A549 (cell line): ENCODE data around the gene SHANK3. TPM values are rescaled to one million over a fixed set of nuclear protein-coding genes. Genes with fewer than 3 reads are reported as not detected.

Source experiments
- ATAC-seq, 2 experiments: fragments of 200-7000 bp in 1 of 2; fragments of >200 bp in 1 of 2; cut with Nextera tagmentation in 1 of 2; cut with Tn5 transposase in 1 of 2; 3 replicates each; pipeline versions ENCODE4 v1.8.0 to v1.9.1; 2018 to 2020; ENCODE audit warnings: mild to moderate bottlenecking in 1 of 2, moderate library complexity in 1 of 2
- CTCF ChIA-PET: fragments of 300-600 bp; sonication (Branson Sonifier 250); formaldehyde crosslinking; extraction: SDS; loops from one replicate; lab custom pipeline; 2021; ENCODE audit warnings: antibody characterized with exemption, inconsistent platforms; lab: Yijun Ruan, JAX
- POLR2A ChIA-PET: fragments of 350-600 bp; formaldehyde crosslinking; extraction: SDS; loops from one replicate; lab custom pipeline; 2021; ENCODE audit warnings: antibody characterized with exemption, inconsistent platforms; lab: Yijun Ruan, JAX
- DNase-seq, 2 experiments: peaks; one replicate each; pipeline versions ENCODE4 v3.0.0 to v3.0.0-alpha.2; 2011 to 2016; ENCODE audit warnings: low read depth in 1 of 2, low spot score in 1 of 2
- FAIRE-seq: peaks from 2 replicates; lab custom pipeline; 2011; peaks lifted over from hg19 to GRCh38; lab: Jason Lieb, UNC
- H3K27ac ChIP-seq, 2 experiments: fragments of >200 bp; sonication (Bioruptor Twin); formaldehyde crosslinking; 3 replicates each; pipeline ENCODE4 v1.5.1; 2016 to 2017
- H3K4me1 ChIP-seq: fragments of >200 bp; sonication (Bioruptor Twin); formaldehyde crosslinking; 3 replicates; pipeline ENCODE4 v1.6.1; 2016
- H3K4me2 ChIP-seq: fragments of >200 bp; sonication (Bioruptor Twin); formaldehyde crosslinking; 3 replicates; pipeline ENCODE4 v1.6.1; 2016
- H3K4me3 ChIP-seq: fragments of >200 bp; sonication (Bioruptor Twin); formaldehyde crosslinking; 3 replicates; pipeline ENCODE4 v1.5.1; 2016
- H3K9me3 ChIP-seq: fragments of >200 bp; sonication (Bioruptor Twin); formaldehyde crosslinking; 3 replicates; pipeline ENCODE4 v1.6.1; 2016
- CHD2 ChIP-seq: fragments of 150-350 bp; IDR thresholded peaks from 2 replicates; pipeline ENCODE4 v1.6.1; 2014; ENCODE audit warnings: low read length; ENCODE audit not compliant: partially characterized antibody
- CHD4 ChIP-seq: fragments of 200-600 bp; sonication (generic); IDR thresholded peaks from 2 replicates; pipeline ENCODE4 v1.6.1; 2016; ENCODE audit warnings: antibody characterized with exemption, mild to moderate bottlenecking, borderline replicate concordance
- EHMT2 ChIP-seq: fragments of 200-600 bp; sonication (generic); IDR thresholded peaks from 2 replicates; pipeline ENCODE4 v1.6.1; 2016; ENCODE audit warnings: antibody characterized with exemption, low read depth, mild to moderate bottlenecking, moderate library complexity
- FOSL2 ChIP-seq, 2 experiments: fragments of 450-650 bp in 1 of 2; fragments of >200 bp in 1 of 2; sonication (Bioruptor Twin) in 1 of 2; formaldehyde crosslinking; IDR thresholded peaks; 2 replicates each; pipeline versions ENCODE4 v1.5.0 to v1.6.1; 2016 to 2020; ENCODE audit warnings: mild to moderate bottlenecking in 1 of 2, moderate library complexity in 1 of 2
- HES2 ChIP-seq: fragments of >200 bp; sonication (Bioruptor Twin); formaldehyde crosslinking; IDR thresholded peaks from 2 replicates; pipeline ENCODE4 v1.6.1; 2016
- HOXA7 ChIP-seq: fragments of 250-450 bp; sonication (Bioruptor Pico); IDR thresholded peaks from 2 replicates; pipeline ENCODE4 v1.5.0; 2020; ENCODE audit warnings: mild to moderate bottlenecking, moderate library complexity
- HOXB13 ChIP-seq: fragments of 250-450 bp; sonication (Bioruptor Pico); IDR thresholded peaks from 2 replicates; pipeline ENCODE4 v1.5.0; 2020; ENCODE audit warnings: low read depth, mild to moderate bottlenecking, moderate library complexity
- JUN ChIP-seq, 2 experiments: fragments of >200 bp; sonication (Bioruptor Twin); formaldehyde crosslinking; IDR thresholded peaks; 2 replicates in 1 of 2; 3 replicates in 1 of 2; pipeline ENCODE4 v1.6.1; 2016 to 2017
- KDM1A ChIP-seq: fragments of 200-600 bp; sonication (generic); IDR thresholded peaks from 2 replicates; pipeline ENCODE4 v1.6.1; 2016; ENCODE audit warnings: low read depth, mild to moderate bottlenecking
- KDM5A ChIP-seq: fragments of 200-600 bp; sonication (generic); IDR thresholded peaks from 2 replicates; pipeline ENCODE4 v1.6.1; 2016; ENCODE audit warnings: antibody characterized with exemption, mild to moderate bottlenecking
- MAFK ChIP-seq: fragments of 450-650 bp; IDR thresholded peaks from 2 replicates; pipeline ENCODE4 v1.6.1; 2014; ENCODE audit not compliant: partially characterized antibody
- MYC ChIP-seq: IDR thresholded peaks from 2 replicates; pipeline ENCODE4 v1.6.1; 2012; ENCODE audit warnings: mild to moderate bottlenecking, inconsistent platforms, low read length, improper control_type of control experiment, borderline replicate concordance
- RAD21 ChIP-seq, 2 experiments: fragments of >200 bp in 1 of 2; sonication (Bioruptor Twin) in 1 of 2; formaldehyde crosslinking in 1 of 2; IDR thresholded peaks in 1 of 2; conservative IDR thresholded peaks in 1 of 2; 2 replicates in 1 of 2; 3 replicates in 1 of 2; pipeline ENCODE4 v1.6.1; 2012 to 2018; ENCODE audit warnings: inconsistent platforms in 1 of 2
- RARB ChIP-seq: fragments of 250-450 bp; sonication (Bioruptor Pico); IDR thresholded peaks from 2 replicates; pipeline ENCODE4 v1.8.0; 2021; ENCODE audit warnings: mild to moderate bottlenecking, moderate library complexity
- RCOR1 ChIP-seq: fragments of 150-350 bp; IDR thresholded peaks from 2 replicates; pipeline ENCODE4 v1.6.1; 2014; ENCODE audit warnings: antibody characterized with exemption, low read length, low read depth
- RNF2 ChIP-seq: fragments of 200-600 bp; sonication (generic); IDR thresholded peaks from 2 replicates; pipeline ENCODE4 v1.6.1; 2016; ENCODE audit warnings: low read depth, mild to moderate bottlenecking, antibody characterized with exemption, moderate library complexity, borderline replicate concordance
- USF2 ChIP-seq: fragments of 450-650 bp; IDR thresholded peaks from 2 replicates; pipeline ENCODE4 v1.6.1; 2014; ENCODE audit warnings: antibody characterized with exemption
- ZC3H11A ChIP-seq: fragments of 450-650 bp; IDR thresholded peaks from 2 replicates; pipeline ENCODE4 v1.6.1; 2014; ENCODE audit warnings: antibody characterized with exemption, mild to moderate bottlenecking
- ZSCAN20 ChIP-seq: fragments of 250-450 bp; sonication (Bioruptor Pico); IDR thresholded peaks from 2 replicates; pipeline ENCODE4 v1.8.0; 2022; ENCODE audit warnings: mild to moderate bottlenecking, moderate library complexity
- WGBS: methylation state at CpG from one replicate; pipeline ENCODE4 v1.1.6; 2017; ENCODE audit errors: missing lambda C conversion rate; 5-methylcytosine and 5-hydroxymethylcytosine counted together
- polyA plus RNA-seq, 4 experiments: library from polyadenylated mRNA; depleted of rRNA in 3 of 4; stranded (reverse); fragments of >200 nt; fragmentation: RNase III in 1 of 4; extraction: RNeasy Plus Mini Kit Qiagen cat#74134 plus additional on column Dnase treatment in 1 of 4; gene quantifications; 2 replicates in 3 of 4; 3 replicates in 1 of 4; pipeline ENCODE4 v1.2.3, GENCODE V29; 2011 to 2017
- TF ChIP-seq, protein P1 (sequence below): IDR thresholded peaks from 2 replicates; pipeline ENCODE4 v1.6.1; 2012
- TF ChIP-seq, protein P2 (sequence below): fragments of 250-450 bp; sonication (Bioruptor Pico); IDR thresholded peaks from 2 replicates; pipeline ENCODE4 v1.5.0; 2021; ENCODE audit warnings: mild to moderate bottlenecking, moderate library complexity, borderline replicate concordance

Gene SHANK3
- polyA plus RNA-seq, 2 of the 4 experiments (the other 2 are of a cell fraction), result 0.53 to 2.4 TPM

- no peak for ATAC-seq
- TF ChIP-seq USF2 (no peak), ZSCAN20 (CRISPR knock-in tag) (no peak)
- Histone ChIP-seq H3K4me2 (no peak overlapping the region), H3K27ac (no peak overlapping the region), H3K4me1 (0 out of 3 replicates have a peak, but pooled peaks cover 3% of the 10 kb centered on the region), H3K4me3 (no peak overlapping the region), H3K9me3 (no peaks in the 10 kb centered on the region)
- CTCF ChIA-PET, result interaction anchor here (0.9 kb wide), 2 partner anchors 27 to 34 kb away, joined by 3 to 4 read pairs; no protein-coding TSS in a partner anchor
- no peak for FAIRE-seq
- 89% methylated on average over 12 of the region's 12 CpGs for WGBS
- POLR2A ChIA-PET, result no interaction called here
- DNase-seq, result no peak
Observed at GRCh38 chr22:50698546-50698945, 25.9 kb downstream of the SHANK3 start.

- Histone ChIP-seq H3K9me3 (no peaks in the 10 kb centered on the region), H3K4me2 (no peak overlapping the region), H3K4me3 (no peak overlapping the region), H3K4me1 (0 out of 3 replicates have a peak, but pooled peaks cover 3% of the 10 kb centered on the region), H3K27ac (no peak overlapping the region)
- TF ChIP-seq KDM1A, result no peak
- TF ChIP-seq EHMT2, result no peak
- no peak for TF ChIP-seq RNF2
- TF ChIP-seq RCOR1, result no peak
- TF ChIP-seq MYC, result no peak
- no peak for TF ChIP-seq MAFK
- TF ChIP-seq KDM5A, result no peak
- TF ChIP-seq, protein P1, sequence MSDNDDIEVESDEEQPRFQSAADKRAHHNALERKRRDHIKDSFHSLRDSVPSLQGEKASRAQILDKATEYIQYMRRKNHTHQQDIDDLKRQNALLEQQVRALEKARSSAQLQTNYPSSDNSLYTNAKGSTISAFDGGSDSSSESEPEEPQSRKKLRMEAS, result no peak
- TF ChIP-seq HOXB13 (CRISPR knock-in tag), result no peak
- no peak for TF ChIP-seq RARB (CRISPR knock-in tag)
- no peak for TF ChIP-seq HOXA7 (CRISPR knock-in tag)
- TF ChIP-seq CHD4, result no peak
- no peak for TF ChIP-seq CHD2
- TF ChIP-seq HES2, result no peak
- TF ChIP-seq FOSL2 (IDR thresholded peaks at IDR 0.05), result no peak
- no peak for TF ChIP-seq FOSL2 (CRISPR knock-in tag; IDR thresholded peaks at IDR 0.05)
- TF ChIP-seq JUN (IDR thresholded peaks at IDR 0.05), result no peak
- TF ChIP-seq RAD21 (conservative IDR thresholded peaks at IDR 0.05 in 1 of 2, IDR thresholded peaks at IDR 0.05 in 1 of 2), result no peak
- no peak for TF ChIP-seq ZSCAN20 (CRISPR knock-in tag)
- TF ChIP-seq, protein P2, sequence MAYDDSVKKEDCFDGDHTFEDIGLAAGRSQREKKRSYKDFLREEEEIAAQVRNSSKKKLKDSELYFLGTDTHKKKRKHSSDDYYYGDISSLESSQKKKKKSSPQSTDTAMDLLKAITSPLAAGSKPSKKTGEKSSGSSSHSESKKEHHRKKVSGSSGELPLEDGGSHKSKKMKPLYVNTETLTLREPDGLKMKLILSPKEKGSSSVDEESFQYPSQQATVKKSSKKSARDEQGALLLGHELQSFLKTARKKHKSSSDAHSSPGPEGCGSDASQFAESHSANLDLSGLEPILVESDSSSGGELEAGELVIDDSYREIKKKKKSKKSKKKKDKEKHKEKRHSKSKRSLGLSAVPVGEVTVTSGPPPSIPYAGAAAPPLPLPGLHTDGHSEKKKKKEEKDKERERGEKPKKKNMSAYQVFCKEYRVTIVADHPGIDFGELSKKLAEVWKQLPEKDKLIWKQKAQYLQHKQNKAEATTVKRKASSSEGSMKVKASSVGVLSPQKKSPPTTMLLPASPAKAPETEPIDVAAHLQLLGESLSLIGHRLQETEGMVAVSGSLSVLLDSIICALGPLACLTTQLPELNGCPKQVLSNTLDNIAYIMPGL (CRISPR knock-in tag), result no peak
- no peak for TF ChIP-seq ZC3H11A
- WGBS, result 89% methylated on average over 11 of the region's 15 CpGs
- ChIA-PET CTCF (interaction anchor here (0.9 to 2.5 kb wide), 4 partner anchors 8 to 33 kb away, joined by 3 to 6 read pairs (median 5); no protein-coding TSS in a partner anchor), POLR2A (no interaction called here)
- no peak for FAIRE-seq
- no peak for ATAC-seq
- DNase-seq, result no peak
Observed at GRCh38 chr22:50699001-50699755, 26.6 kb downstream of the SHANK3 start.
